ENCODE results near the gene SLC8A2. TPM values are rescaled to one million over a fixed set of nuclear protein-coding genes. Genes with fewer than 3 reads are reported as not detected.

Gene SLC8A2
- total and polyA plus RNA-seq, 2 donors (not counting 1 experiment from before 2014, with no cell fraction given), result 0.07 TPM; not detected in 1

GRCh38 chr19:47444388-47444821, 27.3 kb downstream of the SLC8A2 start:
- Histone ChIP-seq H2AFZ (ENCODE audit: insufficient read depth, low read depth, low read length, poor library complexity, severe bottlenecking) (no peak overlapping the region), H3K27ac (ENCODE audit: low read length in 2 of 2) (no peak overlapping the region), H3K27me3 (replicated peaks in 1 of 4; ENCODE audit: control extremely low read depth in 1 of 4, control insufficient read depth in 3 of 4, insufficient read depth in 4 of 4, low read length in 3 of 4) (peaks cover 0 to 86% (median 48%) of the 10 kb centered on the region in 4 experiments), H3K9ac (ENCODE audit: low read length) (no peak overlapping the region), H3K4me1 (ENCODE audit: control insufficient read depth in 2 of 2, insufficient read depth in 2 of 2, low read length in 2 of 2) (peaks cover 32 to 42% of the 10 kb centered on the region in 2 donors), H3K36me3 (replicated peaks in 1 of 2; ENCODE audit: control extremely low read depth in 1 of 2, control insufficient read depth in 1 of 2, extremely low read depth in 1 of 2, insufficient read depth in 2 of 2, low read length in 1 of 2) (no peaks in the 10 kb centered on the region), H3K4me3 (ENCODE audit: control extremely low read depth in 1 of 5, extremely low read depth in 1 of 5, insufficient read depth in 1 of 5, low read depth in 2 of 5, low read length in 4 of 5) (no peak overlapping the region), H3K79me2 (ENCODE audit: control insufficient read depth, insufficient read depth, low read length) (no peaks in the 10 kb centered on the region), H3K4me2 (replicated peaks; ENCODE audit: low read depth, low read length, poor library complexity, severe bottlenecking) (no peak overlapping the region), H3K9me3 (ENCODE audit: control extremely low read depth in 1 of 3, control insufficient read depth in 2 of 3, insufficient read depth in 1 of 3, low read length in 2 of 3) (peaks cover 0 to 44% (median 6%) of the 10 kb centered on the region in 3 donors), H4K20me1 (ENCODE audit: control insufficient read depth, insufficient read depth, low read length, poor library complexity, severe bottlenecking) (no peaks in the 10 kb centered on the region)
- Mint-ChIP-seq H3K9me3 (ENCODE audit: insufficient read depth) (no peaks in the 10 kb centered on the region), H3K4me3 (no peak overlapping the region), H3K27ac (no peak overlapping the region), H3K4me1 (peaks cover 28% of the 10 kb centered on the region), H3K27me3 (peaks cover 76% of the 10 kb centered on the region)
- no peak for DNase-seq
- intact Hi-C loops (cut with micrococcal nuclease), result no loop called here
- no peak for TF ChIP-seq EZH2 (IDR thresholded peaks at IDR 0.05; ENCODE audit: borderline replicate concordance, insufficient read depth, low read depth, low read length, poor library complexity, severe bottlenecking)
- no peak for TF ChIP-seq CTCF (IDR thresholded peaks at IDR 0.05)
- ATAC-seq (ENCODE audit: low read depth), result no peak
- WGBS (ENCODE audit: insufficient coverage), result 26% methylated on average over 18 of the region's 22 CpGs
- CTCF ChIA-PET, result interaction anchor here (1.5 kb wide), 1 partner anchor 254 kb away, joined by 3 read pairs; no protein-coding TSS in a partner anchor
- POLR2A ChIA-PET, result no interaction called here

- Histone ChIP-seq H4K20me1 (ENCODE audit: control insufficient read depth, insufficient read depth, low read length, poor library complexity, severe bottlenecking) (no peaks in the 10 kb centered on the region), H3K79me2 (ENCODE audit: control insufficient read depth, insufficient read depth, low read length) (no peaks in the 10 kb centered on the region), H3K9ac (ENCODE audit: low read length) (no peak overlapping the region), H2AFZ (ENCODE audit: insufficient read depth, low read depth, low read length, poor library complexity, severe bottlenecking) (no peak overlapping the region), H3K4me1 (ENCODE audit: control insufficient read depth in 2 of 2, insufficient read depth in 2 of 2, low read length in 2 of 2) (peaks cover 32 to 42% of the 10 kb centered on the region in 2 donors), H3K4me3 (ENCODE audit: control extremely low read depth in 1 of 5, extremely low read depth in 1 of 5, insufficient read depth in 1 of 5, low read depth in 2 of 5, low read length in 4 of 5) (no peak overlapping the region), H3K4me2 (replicated peaks; ENCODE audit: low read depth, low read length, poor library complexity, severe bottlenecking) (no peak overlapping the region), H3K27me3 (replicated peaks in 1 of 4; ENCODE audit: control extremely low read depth in 1 of 4, control insufficient read depth in 3 of 4, insufficient read depth in 4 of 4, low read length in 3 of 4) (peaks cover 0 to 81% (median 47%) of the 10 kb centered on the region in 4 experiments), H3K27ac (ENCODE audit: low read length in 2 of 2) (no peak overlapping the region), H3K9me3 (ENCODE audit: control extremely low read depth in 1 of 3, control insufficient read depth in 2 of 3, insufficient read depth in 1 of 3, low read length in 2 of 3) (peaks cover 0 to 50% (median 6%) of the 10 kb centered on the region in 3 donors), H3K36me3 (replicated peaks in 1 of 2; ENCODE audit: control extremely low read depth in 1 of 2, control insufficient read depth in 1 of 2, extremely low read depth in 1 of 2, insufficient read depth in 2 of 2, low read length in 1 of 2) (no peaks in the 10 kb centered on the region)
- Mint-ChIP-seq H3K4me3 (no peak overlapping the region), H3K9me3 (ENCODE audit: insufficient read depth) (no peaks in the 10 kb centered on the region), H3K27me3 (peaks cover 75% of the 10 kb centered on the region), H3K4me1 (peaks cover 27% of the 10 kb centered on the region), H3K27ac (no peak overlapping the region)
- 63% methylated on average over 12 of the region's 12 CpGs for WGBS (ENCODE audit: insufficient coverage)
- ChIA-PET POLR2A (no interaction called here), CTCF (no interaction called here)
- ATAC-seq (ENCODE audit: low read depth) (no peak), DNase-seq (no peak)
- TF ChIP-seq EZH2 (IDR thresholded peaks at IDR 0.05; ENCODE audit: borderline replicate concordance, insufficient read depth, low read depth, low read length, poor library complexity, severe bottlenecking), result no peak
- no peak for TF ChIP-seq CTCF (IDR thresholded peaks at IDR 0.05)
- intact Hi-C loops (cut with micrococcal nuclease), result no loop called here
Observed at GRCh38 chr19:47443331-47443730, 28.4 kb downstream of the SLC8A2 start.
